Right lobe of liver (tissue), 6 donors: ENCODE results near the gene TBC1D1. TPM values are rescaled to one million over a fixed set of nuclear protein-coding genes. Genes with fewer than 3 reads are reported as not detected.

Experiments used
- ATAC-seq, 4 donors: fragments of 200-7000 bp; cut with Tn5 transposase; one replicate each; pipeline ENCODE4 v1.9.1; 2020; ENCODE audit warnings: mild to moderate bottlenecking in 4 of 4, moderate library complexity in 4 of 4
- DNase-seq, 3 donors: peaks; one replicate each; pipeline ENCODE4 v3.0.0-alpha.2; 2020
- H3K27ac ChIP-seq, 3 donors: fragments of 200-600 bp; one replicate each; pipeline ENCODE4 v1.8.0; 2022
- H3K27me3 ChIP-seq, 2 donors: fragments of 200-600 bp; one replicate each; pipeline ENCODE4 v1.8.0; 2022
- H3K36me3 ChIP-seq, 4 donors: fragments of 200-600 bp; sonication (generic) in 1 of 4; one replicate each; pipeline versions ENCODE4 v1.5.1 to v1.8.0; 2017 to 2022; ENCODE audit warnings: control low read depth in 1 of 4
- H3K4me1 ChIP-seq, 4 donors: fragments of 200-600 bp; sonication (generic) in 1 of 4; one replicate each; pipeline versions ENCODE4 v1.5.1 to v1.8.0; 2017 to 2022; ENCODE audit warnings: control low read depth in 1 of 4
- H3K4me3 ChIP-seq, 3 donors: fragments of 200-600 bp; one replicate each; pipeline ENCODE4 v1.8.0; 2022
- H3K9me3 ChIP-seq, 4 donors: fragments of 200-600 bp; sonication (generic) in 1 of 4; one replicate each; pipeline versions ENCODE4 v1.5.1 to v1.8.0; 2017 to 2022; ENCODE audit warnings: control low read depth in 1 of 4
- CTCF ChIP-seq, 4 donors: fragments of 200-600 bp in 3 of 4; fragments of 450-650 bp in 1 of 4; IDR thresholded peaks; one replicate each; pipeline versions ENCODE4 v1.5.1 to v1.8.0; 2016 to 2022; ENCODE audit warnings: antibody characterized with exemption in 4 of 4, mild to moderate bottlenecking in 2 of 4
- POLR2A ChIP-seq: fragments of 450-650 bp; IDR thresholded peaks from one replicate; pipeline ENCODE4 v1.6.1; 2017; ENCODE audit warnings: antibody characterized with exemption, mild to moderate bottlenecking
- WGBS: methylation state at CpG from one replicate; pipeline ENCODE4 v1.1.6; 2018; ENCODE audit warnings: low coverage, low lambda C conversion rate; ENCODE audit not compliant: insufficient coverage; ENCODE audit errors: missing lambda C conversion rate; 5-methylcytosine and 5-hydroxymethylcytosine counted together
- intact Hi-C, 2 donors: fragments of 100-400 bp; cut with DNase I; formaldehyde crosslinking; loops; one replicate each; pipeline versions ENCODE4 v1.11.2 to v1.14.1; 2022
- total RNA-seq, 6 experiments: library from RNA; depleted of rRNA in 2 of 6; stranded (reverse); fragments of >200 nt in 2 of 6; fragmentation: NEBNext Ultra II Directional in 3 of 6; extraction: Animal tissue kit (Norgen Biotek cat#: 25700) in 3 of 6; gene quantifications; one replicate each; pipeline versions ENCODE4 v1.1.0 to v1.2.4, GENCODE V29; 2016 to 2023
- donor health status: DM: no; HTN: yes; CAD: no.
- donor health status: DM: no; HTN: no; CAD: no.
- donor health status: DM: no; HTN: no; CAD: no.
- donor health status: DM: no; HTN: yes; CAD: no.
- donor health status: DM: no; HTN: yes; CAD: no.

TBC1D1 gene
- total RNA-seq, 6 experiments from 2014 or later = 21.2 to 67.5 (median 35.8) TPM

- Histone ChIP-seq H3K4me1 (peaks cover 0 to 17% (median 4%) of the 10 kb centered on the region in 4 donors), H3K36me3 (no peaks in the 10 kb centered on the region), H3K27ac (no peak overlapping the region), H3K27me3 (no peaks in the 10 kb centered on the region), H3K9me3 (no peaks in the 10 kb centered on the region), H3K4me3 (no peak overlapping the region)
- 79% methylated on average over 8 of the region's 8 CpGs for WGBS
- DNase-seq = no peak
- ATAC-seq = no peak
- no peak for TF ChIP-seq CTCF (IDR thresholded peaks at IDR 0.05)
- TF ChIP-seq POLR2A = no peak
- intact Hi-C loops = no loop called here
These were observed 18.6 kb downstream of the TBC1D1 start for GRCh38 chr4:37909332-37910090.

- intact Hi-C loops = no loop called here
- TF ChIP-seq POLR2A (no peak), CTCF (IDR thresholded peaks at IDR 0.05) (no peak)
- DNase-seq (no peak), ATAC-seq (no peak)
- Histone ChIP-seq H3K27ac (no peak overlapping the region), H3K9me3 (no peaks in the 10 kb centered on the region), H3K27me3 (no peaks in the 10 kb centered on the region), H3K36me3 (no peaks in the 10 kb centered on the region), H3K4me3 (no peak overlapping the region), H3K4me1 (peaks cover 0 to 11% (median 2%) of the 10 kb centered on the region in 4 donors)
- 85% methylated on average over 1 of the region's 1 CpG for WGBS
These were observed 19.2 kb downstream of the TBC1D1 start for GRCh38 chr4:37910091-37910486.

GRCh38 chr4:37914539-37914938 is 23.7 kb downstream of the TBC1D1 start:
- H3K4me1 ChIP-seq = no peaks in the 10 kb centered on the region
- no peak for TF ChIP-seq CTCF (IDR thresholded peaks at IDR 0.05)
- TF ChIP-seq POLR2A = no peak
- H3K4me3 ChIP-seq = no peak overlapping the region
- H3K36me3 ChIP-seq = no peaks in the 10 kb centered on the region
- no peak for DNase-seq
- no peak overlapping the region for H3K27ac ChIP-seq
- H3K27me3 ChIP-seq = no peaks in the 10 kb centered on the region
- intact Hi-C loops = no loop called here
- peak in 1 of 4 donors; percentile 23 for ATAC-seq
- no peaks in the 10 kb centered on the region for H3K9me3 ChIP-seq
- WGBS = 64% methylated on average over 3 of the region's 3 CpGs

GRCh38 chr4:37917388-37917787 is 26.5 kb downstream of the TBC1D1 start:
- Histone ChIP-seq H3K27me3 (no peaks in the 10 kb centered on the region), H3K9me3 (no peaks in the 10 kb centered on the region), H3K4me3 (no peak overlapping the region), H3K36me3 (no peaks in the 10 kb centered on the region), H3K27ac (no peak overlapping the region), H3K4me1 (no peaks in the 10 kb centered on the region)
- TF ChIP-seq CTCF (IDR thresholded peaks at IDR 0.05) (no peak), POLR2A (no peak)
- intact Hi-C loops = no loop called here
- ATAC-seq = peak in 1 of 4 donors; percentile 55
- no peak for DNase-seq
- 69% methylated on average over 6 of the region's 7 CpGs for WGBS
